Parathyroid adenoma (tissue), 2 donors: Measurements from ENCODE around the gene TMOD1.
"Not testable (repeated sequence)": the region's sequence is repeated elsewhere in the genome, so short reads cannot be mapped to it uniquely, and the experiment has no call there.

ENCODE experiments used
- H2AFZ ChIP-seq: fragments of 300-600 bp; sonication (generic); one replicate; pipeline ENCODE4 v1.7.0; 2017; ENCODE audit warnings: antibody characterized with exemption, mild to moderate bottlenecking
- H3K27ac ChIP-seq: fragments of 300-600 bp; sonication (generic); one replicate; pipeline ENCODE4 v1.7.0; 2017
- H3K27me3 ChIP-seq: fragments of 300-600 bp; sonication (generic); one replicate; pipeline ENCODE4 v1.7.0; 2017; ENCODE audit warnings: low read length; ENCODE audit not compliant: control insufficient read depth, insufficient read depth
- H3K36me3 ChIP-seq: fragments of 300-600 bp; sonication (generic); one replicate; pipeline ENCODE4 v1.7.0; 2017; ENCODE audit warnings: low read length; ENCODE audit not compliant: control insufficient read depth, insufficient read depth
- H3K4me1 ChIP-seq: fragments of 300-600 bp; sonication (generic); one replicate; pipeline ENCODE4 v1.7.0; 2017; ENCODE audit warnings: control low read depth
- H3K4me2 ChIP-seq: fragments of 300-600 bp; sonication (generic); one replicate; pipeline ENCODE4 v1.7.0; 2017; ENCODE audit warnings: low read length
- H3K4me3 ChIP-seq: fragments of 300-600 bp; sonication (generic); one replicate; pipeline ENCODE4 v1.7.0; 2017; ENCODE audit warnings: low read depth, low read length
- H3K79me2 ChIP-seq: fragments of 300-600 bp; sonication (generic); one replicate; pipeline ENCODE4 v1.7.0; 2017; ENCODE audit warnings: control low read depth
- H3K9ac ChIP-seq: fragments of 300-600 bp; sonication (generic); one replicate; pipeline ENCODE4 v1.7.0; 2017; ENCODE audit warnings: mild to moderate bottlenecking
- H3K9me3 ChIP-seq: fragments of 300-600 bp; sonication (generic); one replicate; pipeline ENCODE4 v1.7.0; 2017; ENCODE audit warnings: low read length; ENCODE audit not compliant: control insufficient read depth
- TF ChIP-seq, protein P1 (sequence below): fragments of 300-600 bp; sonication (generic); IDR thresholded peaks from one replicate; pipeline ENCODE4 v1.7.0; 2017; ENCODE audit warnings: antibody characterized with exemption, mild to moderate bottlenecking
- donor health status: primary hyperparathyroidism.

TMOD1 gene

DNA sequence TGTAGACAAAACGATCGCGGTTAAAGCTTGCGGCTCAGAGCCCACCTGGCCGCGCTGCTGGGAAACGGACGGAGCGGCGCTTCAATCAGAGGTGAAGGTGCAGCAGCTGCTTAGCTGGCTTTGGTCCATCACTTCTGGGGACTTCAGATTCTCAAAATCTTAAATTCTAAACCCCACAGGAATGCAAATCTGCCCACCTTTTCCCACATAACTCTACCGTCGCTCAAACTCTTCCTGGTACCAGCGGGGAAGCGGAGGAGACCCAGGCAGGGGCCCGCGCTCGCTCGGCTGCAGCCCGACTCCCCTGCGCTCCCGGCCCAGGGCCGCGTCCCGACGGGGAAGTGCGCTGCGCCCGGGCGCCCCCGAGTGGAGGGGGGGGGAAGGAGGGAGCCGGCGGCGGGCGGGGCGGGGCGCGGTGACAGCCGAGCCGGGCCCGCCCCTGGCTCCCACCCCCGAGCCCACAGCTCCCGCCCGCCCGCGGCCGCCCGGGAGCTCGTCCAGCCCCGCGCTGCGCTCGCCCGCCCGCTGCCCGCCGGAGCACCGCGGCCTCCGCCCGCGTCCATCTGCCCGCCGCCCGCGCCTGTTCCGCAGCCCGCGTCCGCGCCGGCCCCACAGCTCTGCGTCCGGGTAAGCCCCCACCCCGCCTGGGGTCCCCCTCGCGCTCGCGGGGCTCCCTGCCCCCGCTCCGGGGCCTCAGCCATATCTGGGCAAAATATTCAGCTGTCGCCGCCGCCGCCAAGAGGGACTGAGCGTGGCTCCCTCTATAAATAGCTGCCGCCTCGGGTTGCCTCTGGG, at the start of gene TMOD1:
TMOD1 (plus strand) TSS at position 490 of the 795 bp plus-strand sequence. CDS start 22,523 bp downstream, outside the sequence.
- TF ChIP-seq, protein P1, sequence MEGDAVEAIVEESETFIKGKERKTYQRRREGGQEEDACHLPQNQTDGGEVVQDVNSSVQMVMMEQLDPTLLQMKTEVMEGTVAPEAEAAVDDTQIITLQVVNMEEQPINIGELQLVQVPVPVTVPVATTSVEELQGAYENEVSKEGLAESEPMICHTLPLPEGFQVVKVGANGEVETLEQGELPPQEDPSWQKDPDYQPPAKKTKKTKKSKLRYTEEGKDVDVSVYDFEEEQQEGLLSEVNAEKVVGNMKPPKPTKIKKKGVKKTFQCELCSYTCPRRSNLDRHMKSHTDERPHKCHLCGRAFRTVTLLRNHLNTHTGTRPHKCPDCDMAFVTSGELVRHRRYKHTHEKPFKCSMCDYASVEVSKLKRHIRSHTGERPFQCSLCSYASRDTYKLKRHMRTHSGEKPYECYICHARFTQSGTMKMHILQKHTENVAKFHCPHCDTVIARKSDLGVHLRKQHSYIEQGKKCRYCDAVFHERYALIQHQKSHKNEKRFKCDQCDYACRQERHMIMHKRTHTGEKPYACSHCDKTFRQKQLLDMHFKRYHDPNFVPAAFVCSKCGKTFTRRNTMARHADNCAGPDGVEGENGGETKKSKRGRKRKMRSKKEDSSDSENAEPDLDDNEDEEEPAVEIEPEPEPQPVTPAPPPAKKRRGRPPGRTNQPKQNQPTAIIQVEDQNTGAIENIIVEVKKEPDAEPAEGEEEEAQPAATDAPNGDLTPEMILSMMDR: peak; percentile 7
- no peaks in the 10 kb centered on the region for H3K79me2 ChIP-seq
- peak within 1 kb of the TSS; percentile 50 for H3K4me3 ChIP-seq
- H3K36me3 ChIP-seq: no peaks in the 10 kb centered on the region
- no peak within 1 kb of the TSS for H3K9ac ChIP-seq
- H3K4me2 ChIP-seq: peak within 1 kb of the TSS; percentile 70
- H3K9me3 ChIP-seq: no peaks in the 10 kb centered on the region
- no peaks in the 10 kb centered on the region for H3K4me1 ChIP-seq
- no peaks in the 10 kb centered on the region for H3K27me3 ChIP-seq
- H3K27ac ChIP-seq: no peak within 1 kb of the TSS
- H2AFZ ChIP-seq: peak within 1 kb of the TSS; percentile 84

DNA sequence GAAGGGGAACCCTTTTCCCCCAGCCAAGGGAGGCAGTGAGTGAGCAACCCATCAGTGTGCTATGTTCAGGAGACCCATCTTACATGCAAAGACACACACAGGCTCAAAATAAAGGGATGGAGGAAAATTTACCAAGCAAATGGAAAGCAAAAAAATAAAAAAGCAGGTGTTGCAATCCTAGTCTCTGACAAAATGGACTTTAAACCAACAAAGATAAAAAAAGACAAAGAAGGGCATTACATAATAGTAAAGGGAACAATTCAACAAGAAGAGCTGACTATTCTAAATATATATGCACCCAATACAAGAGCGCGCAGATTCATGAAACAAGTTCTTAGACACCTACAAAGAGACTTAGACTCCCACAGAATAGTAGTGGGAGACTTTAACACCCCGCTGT, 47.9 kb upstream of the TMOD1 start:
- H3K4me1 ChIP-seq, H3K9me3 ChIP-seq, H3K4me2 ChIP-seq, H3K36me3 ChIP-seq, H3K79me2 ChIP-seq, H3K9ac ChIP-seq, H3K27me3 ChIP-seq, H3K27ac ChIP-seq, H2AFZ ChIP-seq, H3K4me3 ChIP-seq: not testable (repeated sequence)

DNA sequence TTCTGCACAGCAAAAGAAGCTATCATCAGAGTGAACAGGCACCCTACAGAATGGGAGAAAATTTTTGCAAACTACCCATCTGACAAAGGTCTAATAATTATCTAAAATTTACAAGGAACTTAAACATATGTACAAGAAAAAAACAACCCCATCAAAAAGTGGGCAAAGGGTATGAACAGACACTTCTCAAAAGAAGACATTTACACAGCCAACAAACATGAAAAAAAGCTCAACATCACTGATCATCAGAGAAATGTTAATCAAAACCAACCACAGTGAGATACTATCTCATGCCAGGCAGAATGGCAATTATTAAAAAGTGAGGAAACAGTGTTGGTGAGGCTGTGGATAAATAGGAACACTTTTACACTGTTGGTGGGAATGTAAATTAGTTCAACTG, 44.6 kb upstream of the TMOD1 start:
- not testable (repeated sequence) for H2AFZ ChIP-seq, H3K27me3 ChIP-seq, H3K27ac ChIP-seq, H3K4me2 ChIP-seq, H3K4me1 ChIP-seq, H3K9ac ChIP-seq, H3K4me3 ChIP-seq, H3K79me2 ChIP-seq, H3K36me3 ChIP-seq, H3K9me3 ChIP-seq

DNA sequence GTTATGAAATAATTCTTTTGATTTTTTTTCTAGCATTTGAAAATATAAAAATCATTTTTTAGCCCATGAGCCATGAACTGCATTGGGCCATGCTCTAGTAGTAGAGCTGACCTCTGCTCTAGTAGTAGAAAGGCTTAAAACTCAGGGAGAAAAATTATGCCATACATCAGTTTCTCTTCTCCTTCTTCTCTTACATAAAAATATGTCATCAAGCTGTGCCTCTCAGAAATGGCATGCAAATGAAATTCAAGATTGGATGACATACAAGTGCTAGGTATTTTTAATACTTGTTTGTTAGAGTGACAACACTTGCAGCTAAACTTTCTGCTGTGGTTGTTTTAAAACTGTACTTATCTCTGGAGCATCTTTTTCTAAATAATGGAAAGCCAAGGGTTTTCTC, 42.1 kb upstream of the TMOD1 start:
- H3K9me3 ChIP-seq: no peaks in the 10 kb centered on the region
- no peak overlapping the region for H3K4me3 ChIP-seq
- no peak overlapping the region for H3K27ac ChIP-seq
- H3K9ac ChIP-seq: no peak overlapping the region
- no peaks in the 10 kb centered on the region for H3K27me3 ChIP-seq
- no peaks in the 10 kb centered on the region for H3K79me2 ChIP-seq
- no peak overlapping the region for H3K4me2 ChIP-seq
- TF ChIP-seq, protein P1: no peak
- H2AFZ ChIP-seq: no peak overlapping the region
- no peaks in the 10 kb centered on the region for H3K4me1 ChIP-seq
- no peaks in the 10 kb centered on the region for H3K36me3 ChIP-seq

DNA sequence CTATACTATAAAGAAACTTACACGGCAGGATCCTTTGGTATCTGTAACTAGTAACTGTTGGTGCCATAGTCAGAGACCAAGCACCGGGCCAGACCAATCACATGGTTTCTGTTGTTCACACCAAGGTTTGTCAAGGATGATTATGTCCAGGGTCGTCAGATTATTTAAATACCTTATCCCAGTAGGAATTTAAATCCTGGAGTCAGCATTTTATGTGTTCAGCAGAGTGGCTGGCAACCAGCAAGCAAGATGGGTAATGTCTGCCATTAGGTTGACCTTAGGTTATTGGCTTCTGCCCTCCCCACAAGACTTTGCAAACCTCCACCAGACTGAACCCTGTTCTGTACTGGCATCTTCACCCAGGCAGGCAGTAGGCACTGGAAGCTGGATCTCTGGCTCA, 39.3 kb upstream of the TMOD1 start:
- no peak overlapping the region for H3K4me3 ChIP-seq
- no peak overlapping the region for H2AFZ ChIP-seq
- no peak overlapping the region for H3K4me2 ChIP-seq
- no peaks in the 10 kb centered on the region for H3K27me3 ChIP-seq
- no peak overlapping the region for H3K9ac ChIP-seq
- TF ChIP-seq, protein P1: no peak
- H3K9me3 ChIP-seq: no peaks in the 10 kb centered on the region
- no peak overlapping the region for H3K27ac ChIP-seq
- no peaks in the 10 kb centered on the region for H3K36me3 ChIP-seq
- no peaks in the 10 kb centered on the region for H3K4me1 ChIP-seq
- H3K79me2 ChIP-seq: no peaks in the 10 kb centered on the region

DNA sequence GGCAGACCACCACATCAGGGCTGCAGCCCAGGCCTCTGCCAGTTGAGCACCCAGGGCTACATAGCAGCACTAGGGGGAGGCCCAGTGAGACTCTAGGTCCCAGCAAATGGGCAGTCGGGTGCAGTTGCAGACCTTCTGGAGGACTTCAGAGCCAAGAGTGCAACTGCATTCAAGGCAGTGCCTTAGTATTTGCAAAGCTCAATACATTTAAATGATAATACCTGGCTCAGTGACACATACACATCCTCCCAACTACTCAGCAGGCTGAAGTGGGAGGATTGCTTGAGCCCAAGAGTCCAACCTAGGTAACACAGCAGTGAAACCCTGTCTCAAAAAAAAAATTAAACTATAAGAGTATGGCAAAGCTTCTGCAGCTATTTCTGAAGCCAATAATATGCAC, 38.6 kb upstream of the TMOD1 start:
- Histone ChIP-seq H3K79me2 (no peaks in the 10 kb centered on the region), H3K27me3 (no peaks in the 10 kb centered on the region), H3K4me1 (no peaks in the 10 kb centered on the region), H3K27ac (no peak overlapping the region), H2AFZ (no peak overlapping the region), H3K4me2 (no peak overlapping the region), H3K4me3 (no peak overlapping the region), H3K9me3 (no peaks in the 10 kb centered on the region), H3K36me3 (no peaks in the 10 kb centered on the region), H3K9ac (no peak overlapping the region)
- TF ChIP-seq, protein P1: no peak
